ENCODE data around the gene FRS2.

The FRS2 gene

DNA sequence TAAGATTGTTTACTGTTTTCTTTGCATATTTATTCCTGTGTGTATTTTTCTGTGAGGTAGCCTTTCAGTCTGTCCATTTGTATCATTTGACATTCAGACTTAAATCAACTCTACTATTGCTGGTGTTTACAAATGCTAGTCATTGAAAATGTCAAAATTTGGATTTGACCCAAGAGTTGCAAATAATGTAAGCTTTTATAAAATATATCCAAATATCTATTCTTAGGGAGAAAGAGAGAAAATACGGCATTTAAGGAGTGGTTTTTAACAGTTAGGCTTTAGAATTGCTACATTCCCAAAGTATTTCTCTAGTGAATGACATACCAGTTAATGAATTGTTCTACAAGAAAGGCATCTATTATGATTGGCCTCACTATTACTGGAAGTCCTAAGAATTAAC lies 37.9 kb downstream of the FRS2 start:
- no peak for DNase-seq

GRCh38 chr12:69508621-69509020 lies 38.4 kb downstream of the FRS2 start:
- no peak for DNase-seq

GRCh38 chr12:69509308-69509736 lies 39.1 kb downstream of the FRS2 start:
- DNase-seq, result no peak

DNA sequence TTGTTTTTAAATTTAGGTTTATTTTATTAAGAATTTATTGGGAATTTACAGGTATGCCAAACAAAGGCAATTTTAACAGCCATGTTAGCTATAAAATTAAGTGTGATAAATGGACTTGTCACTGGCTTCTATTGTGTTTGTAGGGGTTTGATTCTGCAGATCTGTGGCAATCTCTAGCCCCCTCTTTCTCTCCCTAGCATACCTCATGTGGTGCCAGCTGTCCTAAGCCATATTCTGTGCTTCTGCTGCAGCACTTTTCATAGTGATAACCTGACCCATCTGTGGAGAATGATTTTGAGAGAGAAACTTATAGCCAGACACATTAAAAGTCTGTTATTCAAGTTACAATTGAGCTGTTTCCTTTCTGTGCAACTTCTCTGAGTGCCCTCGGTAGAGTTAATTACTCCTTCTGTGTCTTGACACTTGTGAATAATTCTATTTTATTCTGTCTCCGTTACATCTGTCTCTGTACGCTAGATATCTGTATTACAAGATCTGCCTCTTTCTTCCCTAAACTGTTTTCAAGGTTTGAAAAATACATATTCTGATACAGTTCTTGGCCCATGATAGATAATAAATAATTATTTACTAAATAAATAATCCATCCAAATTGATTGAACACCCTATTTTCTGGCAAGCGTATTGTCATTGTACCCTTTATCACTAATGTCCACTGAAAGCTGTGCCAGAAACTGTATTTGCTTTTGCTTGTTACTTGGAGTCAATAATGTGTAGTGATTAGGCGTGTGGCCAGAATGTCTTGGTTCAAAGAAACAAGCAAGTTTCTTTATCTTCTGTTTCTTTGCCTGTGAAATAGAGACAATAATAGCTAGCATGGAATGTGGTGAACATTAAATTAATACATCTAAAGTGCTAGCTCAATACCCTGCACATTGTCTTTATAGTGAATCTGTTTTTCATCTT lies 40.0 kb downstream of the FRS2 start:
- no peak for DNase-seq

GRCh38 chr12:69511016-69511415 lies 40.8 kb downstream of the FRS2 start:
- no peak for DNase-seq

DNA sequence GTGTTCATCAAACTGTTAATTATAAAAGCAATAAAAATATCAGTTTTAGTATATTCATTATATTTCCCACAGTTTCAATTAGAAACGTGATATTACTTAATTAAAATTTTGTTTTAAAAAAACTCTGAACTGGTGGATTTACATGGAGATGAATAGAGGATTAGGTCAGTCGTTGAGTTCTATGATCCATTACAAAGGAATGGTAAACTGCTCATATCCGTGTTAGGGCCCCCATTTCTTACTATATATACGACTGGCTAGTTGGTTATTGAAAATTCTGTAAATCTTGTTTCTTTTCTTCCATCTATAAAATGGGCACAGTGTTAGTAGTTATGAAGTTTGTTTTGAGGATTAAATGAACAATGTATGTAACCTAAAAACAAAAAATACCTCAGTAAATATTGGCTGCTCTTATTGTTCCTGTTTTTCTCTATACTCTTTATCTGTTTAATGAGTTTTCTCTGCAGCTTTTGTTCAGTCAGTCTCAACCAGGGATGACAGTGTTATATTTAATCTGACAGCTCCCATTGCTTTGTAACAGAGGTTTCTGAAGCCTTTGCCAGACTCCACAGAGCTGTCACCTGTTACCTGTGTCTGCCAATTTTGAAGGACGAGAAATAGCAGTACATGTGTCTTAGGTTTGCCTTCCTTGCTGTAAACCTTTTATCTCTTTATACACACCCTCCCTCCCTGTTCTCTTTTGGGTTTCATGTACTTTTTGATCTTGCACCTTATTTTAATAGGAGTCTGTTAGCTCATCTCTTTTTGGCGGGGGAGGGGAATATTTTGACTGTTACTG lies 41.5 kb downstream of the FRS2 start:
- DNase-seq, result no peak

DNA sequence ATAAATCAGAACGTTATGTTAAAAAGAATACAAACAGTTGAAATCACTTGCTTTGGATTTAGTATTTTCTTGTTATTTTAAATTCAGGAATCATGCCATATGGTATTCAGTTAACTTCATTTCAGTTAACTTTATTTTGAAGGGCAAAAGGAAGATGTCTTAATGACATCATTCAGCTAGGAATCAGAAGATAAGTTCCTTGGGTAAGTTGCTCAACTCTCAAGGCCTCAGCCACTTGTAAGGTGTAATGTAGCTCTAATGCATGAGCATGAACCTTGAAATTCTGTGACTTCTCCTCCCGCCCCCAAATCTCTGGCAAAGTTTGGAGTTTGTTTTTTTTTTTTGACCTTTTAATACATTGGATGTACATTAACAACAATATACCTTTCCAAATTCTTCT lies 42.6 kb downstream of the FRS2 start:
- no peak for DNase-seq

DNA sequence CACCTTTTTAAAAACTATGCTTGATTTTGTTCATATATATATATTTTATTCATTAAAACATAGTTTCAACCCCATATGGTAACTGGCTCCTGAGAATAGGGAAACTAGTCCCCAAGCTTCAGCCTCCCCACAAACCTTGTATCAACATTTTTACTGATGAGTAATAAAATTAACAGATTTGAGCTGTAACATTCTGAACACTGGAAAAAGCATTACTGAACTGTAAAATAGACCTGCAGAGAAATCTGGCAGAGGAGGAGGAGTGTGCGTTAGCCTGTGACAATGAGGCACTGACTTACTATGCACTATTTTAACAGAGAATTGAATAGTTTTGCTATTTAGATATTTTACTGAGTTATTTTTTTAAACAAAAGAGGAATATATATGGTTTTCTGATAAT lies 43.1 kb downstream of the FRS2 start:
- no peak for DNase-seq

GRCh38 chr12:69514111-69514510 lies 43.9 kb downstream of the FRS2 start:
- DNase-seq, result no peak

GRCh38 chr12:69514845-69515244 lies 44.7 kb downstream of the FRS2 start:
- DNase-seq, result no peak

DNA sequence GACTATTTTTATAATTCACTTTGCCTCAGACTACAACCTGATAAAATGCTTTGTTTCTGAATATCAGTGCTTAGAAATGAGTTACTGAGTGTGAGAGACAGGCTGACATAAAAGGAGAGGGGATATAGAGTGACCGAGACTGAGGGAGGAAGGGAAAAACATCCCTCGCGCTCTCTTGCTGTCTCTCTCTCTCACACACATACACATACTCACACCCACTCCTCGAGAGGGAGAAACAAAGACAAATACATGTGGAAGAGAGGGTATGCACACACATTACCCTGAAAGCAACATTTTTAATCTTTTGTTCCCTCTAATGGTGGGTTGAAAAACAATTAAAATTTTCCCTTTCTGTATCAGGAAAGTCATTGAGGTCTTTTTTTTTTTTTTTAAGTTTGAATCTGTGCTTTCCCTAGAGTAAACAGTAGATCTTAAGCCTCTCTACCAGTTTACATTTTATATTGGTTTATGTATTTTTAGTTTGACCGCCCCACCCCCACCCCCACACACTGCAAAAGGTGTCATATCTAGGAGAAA lies 45.3 kb downstream of the FRS2 start:
- no peak for DNase-seq

GRCh38 chr12:69516950-69517349 lies 46.8 kb downstream of the FRS2 start:
- DNase-seq, result no peak

GRCh38 chr12:69517406-69517805 lies 47.2 kb downstream of the FRS2 start:
- no peak for DNase-seq

DNA sequence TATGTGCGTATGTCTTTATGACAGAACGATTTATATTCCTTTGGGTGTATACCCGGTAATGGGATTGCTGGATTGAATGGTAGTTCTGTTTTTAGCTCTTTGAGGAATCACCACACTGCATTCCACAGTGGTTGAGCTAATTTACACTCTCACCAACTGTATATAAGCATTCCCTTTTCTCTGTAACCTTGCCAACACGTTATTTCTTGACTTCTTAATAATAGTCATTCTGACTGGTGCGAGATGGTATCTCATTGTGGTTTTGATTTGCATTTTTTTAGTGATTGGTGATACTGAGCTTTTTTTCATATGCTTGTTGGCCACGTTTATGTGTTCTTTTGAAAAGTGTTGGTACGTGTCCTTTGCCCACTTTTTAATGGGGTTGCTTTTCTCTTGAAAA lies 49.7 kb downstream of the FRS2 start:
- DNase-seq, result no peak

GRCh38 chr12:69523433-69524330 lies 53.5 kb downstream of the FRS2 start:
- DNase-seq, result no peak

GRCh38 chr12:69524331-69524630 lies 54.1 kb downstream of the FRS2 start:
- DNase-seq, result no peak

- no peak for DNase-seq
These were observed 54.7 kb downstream of the FRS2 start for GRCh38 chr12:69524755-69525469.

- DNase-seq, result no peak
These were observed 57.5 kb downstream of the FRS2 start for GRCh38 chr12:69527506-69528272.

DNA sequence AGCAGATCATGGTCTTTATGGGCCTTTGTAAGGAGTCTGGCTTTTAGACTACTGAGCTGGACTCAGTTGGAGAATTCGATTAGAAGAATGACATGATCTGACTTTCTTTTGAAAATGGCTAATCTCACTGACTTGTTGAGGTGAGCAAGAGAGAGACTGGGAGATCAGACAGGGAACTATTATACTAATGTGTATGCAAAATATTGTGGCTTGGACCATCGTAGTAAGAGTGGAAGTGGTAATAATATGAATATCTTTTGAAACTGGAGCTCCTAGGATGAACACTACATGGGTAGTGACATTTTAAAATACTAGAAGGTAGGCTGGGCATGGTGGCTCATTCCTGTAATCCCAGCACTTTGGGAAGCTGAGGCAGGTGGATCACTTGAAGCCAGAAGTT lies 58.8 kb downstream of the FRS2 start:
- DNase-seq, result no peak

DNA sequence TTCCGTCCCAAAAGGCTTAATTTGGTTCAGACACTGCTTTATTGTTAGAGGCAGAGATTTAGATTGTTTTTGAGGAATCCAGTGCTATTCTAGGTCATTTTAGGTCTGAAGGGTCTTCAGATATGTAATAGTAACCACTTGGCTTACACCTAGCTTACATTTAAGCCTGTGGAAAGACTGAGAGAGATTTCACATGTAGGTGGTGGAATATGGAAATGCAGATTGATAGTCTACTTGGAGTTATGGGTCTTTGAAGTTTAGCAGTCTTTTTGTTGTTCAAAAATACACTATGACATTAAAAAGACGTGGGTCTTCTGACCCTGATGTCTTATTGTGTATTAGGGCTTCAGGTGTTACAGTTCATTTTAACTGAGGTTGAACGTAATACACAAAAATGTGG lies 63.7 kb downstream of the FRS2 start:
- DNase-seq, result no peak

GRCh38 chr12:69534389-69534822 lies 64.2 kb downstream of the FRS2 start:
- DNase-seq, result no peak

All from activated CD8-positive, alpha-beta memory T cell treated with anti-CD3 and anti-CD28 coated beads for 24 hours (primary cell).